GM12891 (cell line): ENCODE data around the gene ADAMTS13.

Source experiments
- POLR2A ChIP-seq: IDR thresholded peaks from 2 replicates; pipeline ENCODE4 v1.6.1; 2011; ENCODE audit warnings: low read depth, low read length, control low read depth
- POLR2AphosphoS5 ChIP-seq: IDR thresholded peaks from 2 replicates; pipeline ENCODE4 v1.6.1; 2011; ENCODE audit warnings: low read depth, low read length, control low read depth

DNA sequence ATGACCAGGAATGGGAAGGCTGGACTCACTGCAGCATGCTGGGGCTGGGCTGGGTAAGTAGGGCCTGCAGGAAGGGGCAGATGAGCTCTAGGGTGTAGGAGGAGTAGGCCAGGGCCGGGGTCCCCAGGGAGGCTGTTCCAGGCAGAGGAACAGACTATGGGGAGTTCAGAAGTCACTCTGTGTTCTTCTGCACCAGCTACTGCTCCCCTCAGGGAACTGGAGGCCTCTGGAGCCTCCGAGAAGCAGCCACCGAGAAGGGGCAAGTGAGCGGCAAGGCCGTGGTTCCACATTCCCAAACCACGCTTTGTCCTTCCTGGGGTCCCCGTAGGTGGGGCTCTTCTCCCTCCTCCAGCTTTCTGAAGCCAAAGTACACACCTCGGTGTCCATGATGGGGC lies 65.2 kb downstream of the ADAMTS13 start:
- TF ChIP-seq POLR2AphosphoS5 (no peak), POLR2A (no peak)
